Breast epithelium (tissue), 4 donors: ENCODE results near the gene SIGLEC6. TPM values are rescaled to one million over a fixed set of nuclear protein-coding genes. Genes with fewer than 3 reads are reported as not detected.

Source experiments
- DNase-seq, 2 donors: peaks; one replicate each; pipeline ENCODE4 v3.0.0-alpha.2; 2019; ENCODE audit warnings: low spot score in 2 of 2
- H3K27ac ChIP-seq, 2 donors: fragments of 200-600 bp; sonication (generic) in 1 of 2; one replicate each; pipeline ENCODE4 v1.5.1; 2016 to 2019; ENCODE audit warnings: mild to moderate bottlenecking in 1 of 2
- H3K27me3 ChIP-seq, 2 donors: fragments of 200-600 bp; sonication (generic) in 1 of 2; one replicate each; pipeline versions ENCODE4 v1.5.1 to v1.6.0; 2017 to 2019; ENCODE audit warnings: control low read depth in 1 of 2, mild to moderate bottlenecking in 1 of 2
- H3K36me3 ChIP-seq: fragments of 200-600 bp; one replicate; pipeline ENCODE4 v1.5.1; 2019
- H3K4me1 ChIP-seq, 2 donors: fragments of 200-600 bp; sonication (generic); one replicate each; pipeline ENCODE4 v1.5.1; 2016 to 2019; ENCODE audit warnings: control low read depth in 1 of 2
- H3K4me3 ChIP-seq, 3 donors: fragments of 200-600 bp; sonication (generic); 1 replicate in 2 of 3; 2 replicates in 1 of 3; pipeline ENCODE4 v1.5.1; 2016 to 2019; ENCODE audit warnings: mild to moderate bottlenecking in 3 of 3, moderate library complexity in 2 of 3
- H3K9me3 ChIP-seq, 2 donors: fragments of 200-600 bp; sonication (generic) in 1 of 2; one replicate each; pipeline ENCODE4 v1.5.1; 2016 to 2019; ENCODE audit warnings: control low read depth in 1 of 2
- CTCF ChIP-seq, 3 donors: fragments of 450-650 bp; IDR thresholded peaks; one replicate each; pipeline ENCODE4 v1.5.1; 2016 to 2017; ENCODE audit warnings: antibody characterized with exemption in 3 of 3, mild to moderate bottlenecking in 3 of 3, moderate library complexity in 3 of 3
- POLR2A ChIP-seq: fragments of 450-650 bp; IDR thresholded peaks from one replicate; pipeline ENCODE4 v1.6.1; 2016; ENCODE audit warnings: antibody characterized with exemption, mild to moderate bottlenecking, moderate library complexity
- POLR2AphosphoS5 ChIP-seq, 3 donors: sonication (generic); formaldehyde crosslinking; IDR thresholded peaks; one replicate each; pipeline ENCODE4 v1.6.1; 2017; ENCODE audit warnings: antibody characterized with exemption in 3 of 3
- intact Hi-C: fragments of 100-400 bp; cut with DNase I; formaldehyde crosslinking; loops from one replicate; pipeline ENCODE4 v1.15.1; 2023; ENCODE audit warnings: low total_unique reads
- total RNA-seq, 3 donors: library from RNA; depleted of rRNA; stranded (reverse); fragments of >200 nt; gene quantifications; one replicate each; pipeline ENCODE4 v1.1.0, GENCODE V29; 2016

Gene SIGLEC6
- total RNA-seq, 3 donors from 2014 or later, result 0.73 to 4.8 TPM; not detected in 1

- no peak for DNase-seq
- intact Hi-C loops, result no loop called here
- Histone ChIP-seq H3K4me3 (no peak overlapping the region), H3K27me3 (peaks cover 0 to 41% of the 10 kb centered on the region in 2 donors), H3K4me1 (no peaks in the 10 kb centered on the region), H3K36me3 (no peaks in the 10 kb centered on the region), H3K27ac (no peak overlapping the region), H3K9me3 (no peaks in the 10 kb centered on the region)
- TF ChIP-seq CTCF (IDR thresholded peaks at IDR 0.05) (no peak), POLR2A (no peak), POLR2AphosphoS5 (IDR thresholded peaks at IDR 0.05) (no peak)
These were observed 12.6 kb upstream of the SIGLEC6 start for GRCh38 chr19:51544038-51544437.

- peaks cover 0 to 53% of the 10 kb centered on the region in 2 donors for H3K27me3 ChIP-seq
- intact Hi-C loops, result no loop called here
- peak in 1 of 2 donors; percentile 28 for DNase-seq
- no peak overlapping the region for H3K4me3 ChIP-seq
- no peaks in the 10 kb centered on the region for H3K36me3 ChIP-seq
- TF ChIP-seq CTCF (IDR thresholded peaks at IDR 0.05) (no peak), POLR2A (no peak), POLR2AphosphoS5 (IDR thresholded peaks at IDR 0.05) (no peak)
- no peaks in the 10 kb centered on the region for H3K4me1 ChIP-seq
- H3K27ac ChIP-seq, result no peak overlapping the region
- no peaks in the 10 kb centered on the region for H3K9me3 ChIP-seq
These were observed 11.2 kb upstream of the SIGLEC6 start for GRCh38 chr19:51542699-51543098.

- no peak for DNase-seq
- no peaks in the 10 kb centered on the region for H3K9me3 ChIP-seq
- H3K4me3 ChIP-seq, result no peak overlapping the region
- H3K27me3 ChIP-seq, result peaks cover 0 to 54% of the 10 kb centered on the region in 2 donors
- intact Hi-C loops, result no loop called here
- H3K27ac ChIP-seq, result no peak overlapping the region
- no peaks in the 10 kb centered on the region for H3K4me1 ChIP-seq
- no peaks in the 10 kb centered on the region for H3K36me3 ChIP-seq
- TF ChIP-seq POLR2AphosphoS5 (IDR thresholded peaks at IDR 0.05), result no peak
- TF ChIP-seq CTCF (IDR thresholded peaks at IDR 0.05), result no peak
- no peak for TF ChIP-seq POLR2A
These were observed 10.2 kb upstream of the SIGLEC6 start for GRCh38 chr19:51541458-51542357.

- TF ChIP-seq POLR2AphosphoS5 (IDR thresholded peaks at IDR 0.05), result no peak
- Histone ChIP-seq H3K27me3 (peaks cover 0 to 42% of the 10 kb centered on the region in 2 donors), H3K4me3 (no peak overlapping the region), H3K27ac (no peak overlapping the region), H3K9me3 (peaks cover 0 to 6% of the 10 kb centered on the region in 2 donors), H3K36me3 (no peaks in the 10 kb centered on the region), H3K4me1 (no peaks in the 10 kb centered on the region)
- intact Hi-C loops, result loop anchor here (5.0 kb wide), 1 partner anchor 1897 kb away; no protein-coding TSS in a partner anchor
- DNase-seq, result no peak
These were observed 8.4 kb upstream of the SIGLEC6 start for GRCh38 chr19:51539821-51540366.

- H3K27ac ChIP-seq, result no peak overlapping the region
- no peaks in the 10 kb centered on the region for H3K4me1 ChIP-seq
- H3K9me3 ChIP-seq, result peaks cover 0 to 6% of the 10 kb centered on the region in 2 donors
- peaks cover 0 to 53% of the 10 kb centered on the region in 2 donors for H3K27me3 ChIP-seq
- no peak for DNase-seq
- H3K36me3 ChIP-seq, result no peaks in the 10 kb centered on the region
- TF ChIP-seq POLR2A (no peak), CTCF (IDR thresholded peaks at IDR 0.05) (no peak), POLR2AphosphoS5 (IDR thresholded peaks at IDR 0.05) (no peak)
- H3K4me3 ChIP-seq, result no peak overlapping the region
- intact Hi-C loops, result loop anchor here (5.0 kb wide), 1 partner anchor 1902 kb away; no protein-coding TSS in a partner anchor
These were observed 4.1 kb upstream of the SIGLEC6 start for GRCh38 chr19:51535535-51535934.
